ENCODE measurements around the gene NSG1.

GRCh38 chr4:4355302-4355701 is 31.6 kb upstream of the NSG1 start:
- TF ChIP-seq POLR2AphosphoS5 (IDR thresholded peaks at IDR 0.05; ENCODE audit: low read depth, low read length) = no peak
- no peak for TF ChIP-seq SIN3A (IDR thresholded peaks at IDR 0.05; ENCODE audit: borderline replicate concordance, insufficient read depth, low read length)
- TF ChIP-seq, protein P1, sequence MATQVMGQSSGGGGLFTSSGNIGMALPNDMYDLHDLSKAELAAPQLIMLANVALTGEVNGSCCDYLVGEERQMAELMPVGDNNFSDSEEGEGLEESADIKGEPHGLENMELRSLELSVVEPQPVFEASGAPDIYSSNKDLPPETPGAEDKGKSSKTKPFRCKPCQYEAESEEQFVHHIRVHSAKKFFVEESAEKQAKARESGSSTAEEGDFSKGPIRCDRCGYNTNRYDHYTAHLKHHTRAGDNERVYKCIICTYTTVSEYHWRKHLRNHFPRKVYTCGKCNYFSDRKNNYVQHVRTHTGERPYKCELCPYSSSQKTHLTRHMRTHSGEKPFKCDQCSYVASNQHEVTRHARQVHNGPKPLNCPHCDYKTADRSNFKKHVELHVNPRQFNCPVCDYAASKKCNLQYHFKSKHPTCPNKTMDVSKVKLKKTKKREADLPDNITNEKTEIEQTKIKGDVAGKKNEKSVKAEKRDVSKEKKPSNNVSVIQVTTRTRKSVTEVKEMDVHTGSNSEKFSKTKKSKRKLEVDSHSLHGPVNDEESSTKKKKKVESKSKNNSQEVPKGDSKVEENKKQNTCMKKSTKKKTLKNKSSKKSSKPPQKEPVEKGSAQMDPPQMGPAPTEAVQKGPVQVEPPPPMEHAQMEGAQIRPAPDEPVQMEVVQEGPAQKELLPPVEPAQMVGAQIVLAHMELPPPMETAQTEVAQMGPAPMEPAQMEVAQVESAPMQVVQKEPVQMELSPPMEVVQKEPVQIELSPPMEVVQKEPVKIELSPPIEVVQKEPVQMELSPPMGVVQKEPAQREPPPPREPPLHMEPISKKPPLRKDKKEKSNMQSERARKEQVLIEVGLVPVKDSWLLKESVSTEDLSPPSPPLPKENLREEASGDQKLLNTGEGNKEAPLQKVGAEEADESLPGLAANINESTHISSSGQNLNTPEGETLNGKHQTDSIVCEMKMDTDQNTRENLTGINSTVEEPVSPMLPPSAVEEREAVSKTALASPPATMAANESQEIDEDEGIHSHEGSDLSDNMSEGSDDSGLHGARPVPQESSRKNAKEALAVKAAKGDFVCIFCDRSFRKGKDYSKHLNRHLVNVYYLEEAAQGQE (IDR thresholded peaks at IDR 0.05; ENCODE audit: insufficient read depth in 1 of 2, low read depth in 2 of 2, low read length in 2 of 2) = no peak
